Activated T-helper 9 cell treated with anti-CD3 and anti-CD28 coated beads, Interleukin-2, amount 50 U/mL, for 16 hours (primary cell): ENCODE measurements around the gene NHLH1.

ENCODE experiments used
- DNase-seq: peaks from one replicate; pipeline ENCODE4 v3.0.0-alpha.2; 2020; ENCODE audit warnings: low read depth

NHLH1 gene

DNA sequence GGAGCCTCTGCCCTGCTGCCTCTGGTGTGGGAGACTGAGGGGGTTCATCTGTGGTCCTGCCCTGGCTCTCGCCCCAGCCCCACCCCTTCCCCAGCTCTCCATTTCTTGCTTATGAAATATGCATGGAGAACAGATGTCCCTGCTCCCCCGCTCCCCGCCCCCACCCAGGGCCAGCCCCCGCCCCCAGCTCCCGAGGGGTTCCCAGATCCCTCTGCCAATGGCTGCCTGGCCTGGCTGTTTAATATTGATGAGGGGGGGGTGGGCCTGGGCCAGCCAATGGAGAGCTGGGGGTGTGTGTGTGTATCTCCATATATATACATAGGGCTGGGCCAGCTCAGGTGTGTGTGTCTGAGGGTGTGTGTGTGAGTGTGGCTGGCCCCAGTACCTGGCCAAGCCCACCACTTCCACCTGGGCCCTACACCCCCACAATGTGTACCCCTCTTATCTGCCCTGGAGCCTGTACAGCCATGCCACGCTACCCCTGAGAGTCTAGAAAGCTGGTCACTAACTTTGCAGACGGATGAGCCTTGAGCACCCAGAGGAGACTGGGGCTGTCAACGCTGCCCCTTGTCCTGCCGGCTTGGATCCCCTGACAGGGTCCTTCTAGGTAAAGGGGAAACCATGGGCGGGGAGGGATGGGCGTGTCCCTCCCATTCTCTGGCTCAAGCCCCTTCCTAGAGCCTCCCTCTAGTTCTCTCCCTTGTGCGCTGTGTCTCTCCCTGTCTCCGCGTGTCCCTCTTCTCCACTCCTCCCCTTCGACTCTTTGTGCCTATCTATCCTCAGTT lies at the start of gene NHLH1:
Gene NHLH1, plus strand, starts transcription at position 341 of the 785 bp plus-strand sequence. CDS start 3,661 bp downstream, outside the sequence.
- no peak for DNase-seq

DNA sequence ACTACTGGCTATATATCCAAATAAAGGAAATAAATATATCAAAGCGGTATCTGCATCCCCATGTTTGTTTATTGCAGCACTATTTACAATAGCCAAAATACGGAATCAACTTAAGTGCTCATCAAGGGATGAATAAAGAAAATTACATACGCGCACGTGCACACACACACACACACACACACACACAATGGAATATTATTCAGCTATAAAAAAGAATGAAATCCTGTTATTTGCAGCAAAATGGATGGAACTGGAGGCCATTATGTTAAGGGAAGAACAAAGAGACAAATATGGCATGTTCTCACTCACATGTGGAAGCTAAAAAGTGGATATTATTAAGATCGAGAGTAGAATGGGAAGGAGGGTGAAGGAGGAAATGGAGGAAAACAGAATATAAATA lies 44.0 kb upstream of the NHLH1 start:
- DNase-seq = no peak

DNA sequence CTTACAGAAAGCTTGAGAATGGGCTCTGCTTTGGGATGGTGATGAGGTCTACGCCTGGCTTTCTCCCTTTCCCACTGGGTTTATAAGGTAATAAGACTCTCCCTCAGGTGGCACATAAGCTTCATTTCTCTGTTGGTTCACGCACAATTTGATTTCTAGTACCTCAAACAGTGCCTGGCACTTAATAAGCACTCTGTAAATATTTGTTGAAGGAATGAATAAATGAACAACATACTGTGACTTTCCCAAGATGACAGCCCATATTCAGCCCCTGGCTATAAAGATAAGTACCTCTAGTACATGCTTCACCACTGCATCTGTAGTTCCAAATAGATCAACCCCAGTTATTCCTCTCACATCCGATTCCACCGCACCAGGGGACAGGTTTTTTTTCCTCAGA lies 41.6 kb upstream of the NHLH1 start:
- no peak for DNase-seq

DNA sequence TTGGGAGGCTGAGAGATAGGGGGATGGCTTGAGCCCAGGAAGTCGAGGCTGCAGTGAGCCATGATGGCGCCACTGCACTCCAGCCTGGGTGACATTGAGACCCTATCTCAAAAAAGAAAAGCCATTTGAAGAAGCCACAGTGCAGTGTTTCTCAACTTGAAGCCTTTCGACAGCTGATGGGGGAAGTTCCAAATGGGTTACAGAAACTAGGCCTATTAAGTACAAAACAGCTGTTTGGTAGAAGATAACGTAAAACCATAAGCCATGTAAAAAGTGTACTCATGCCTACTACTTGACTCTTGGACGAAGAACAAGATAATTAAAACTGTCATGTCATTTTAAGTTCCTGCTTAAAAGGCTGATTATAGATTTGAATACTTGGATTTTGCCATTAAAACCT lies 40.5 kb upstream of the NHLH1 start:
- DNase-seq = no peak

DNA sequence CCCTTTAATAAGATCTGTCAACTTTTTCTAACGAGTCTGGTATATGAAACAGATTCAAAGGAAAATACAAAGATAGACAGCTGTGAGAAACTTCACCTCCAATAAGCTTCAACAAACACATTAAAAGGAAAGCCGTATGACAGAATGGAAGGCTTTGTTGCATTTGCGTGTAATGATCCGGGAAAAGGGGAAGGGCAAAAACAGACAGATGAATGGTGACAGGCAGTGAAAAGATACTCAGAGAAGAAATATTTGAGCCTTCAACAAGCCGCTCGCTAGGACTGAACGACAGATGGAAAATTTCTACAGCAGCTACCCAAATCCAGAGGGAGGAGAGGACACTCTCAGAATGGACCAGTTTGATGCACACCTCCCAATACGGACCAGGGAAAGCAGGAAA lies 38.7 kb upstream of the NHLH1 start:
- DNase-seq = no peak

DNA sequence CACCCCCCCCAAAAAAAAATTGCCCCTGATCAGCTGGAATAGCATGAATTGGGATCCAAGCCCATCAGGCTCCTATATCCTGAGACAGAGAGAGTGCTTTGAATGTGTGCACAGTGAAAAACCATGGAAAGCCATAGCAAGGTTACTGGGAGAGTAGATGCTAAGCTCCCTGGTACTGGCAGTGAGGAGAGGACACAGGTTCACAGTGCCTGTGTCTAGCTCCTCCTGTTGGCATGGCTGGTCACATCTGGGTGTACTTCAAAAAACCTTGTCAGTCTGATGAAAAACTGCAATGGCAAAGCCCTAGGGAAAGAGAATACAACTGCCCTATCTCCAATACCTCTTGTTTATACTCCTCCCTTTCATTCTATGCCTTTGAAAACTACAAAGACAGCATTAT lies 36.8 kb upstream of the NHLH1 start:
- no peak for DNase-seq

DNA sequence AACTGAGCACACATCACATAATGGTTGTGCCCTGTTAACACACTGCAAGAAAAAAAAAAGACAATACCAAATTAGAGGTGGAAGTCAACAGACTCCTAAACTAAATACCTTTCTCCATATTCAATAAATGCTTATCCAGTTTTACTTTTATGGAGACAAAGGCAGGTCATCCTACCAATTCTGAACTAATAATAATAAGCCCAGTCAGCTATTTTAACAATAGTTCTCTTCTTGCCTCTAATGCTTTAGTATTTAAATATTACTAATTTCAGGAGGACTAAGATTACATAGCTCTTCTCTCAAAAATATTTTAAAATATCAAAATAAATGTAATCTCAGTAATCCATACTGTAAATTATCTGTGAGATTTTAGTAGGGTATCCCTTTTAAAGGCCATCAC lies 34.4 kb upstream of the NHLH1 start:
- no peak for DNase-seq

DNA sequence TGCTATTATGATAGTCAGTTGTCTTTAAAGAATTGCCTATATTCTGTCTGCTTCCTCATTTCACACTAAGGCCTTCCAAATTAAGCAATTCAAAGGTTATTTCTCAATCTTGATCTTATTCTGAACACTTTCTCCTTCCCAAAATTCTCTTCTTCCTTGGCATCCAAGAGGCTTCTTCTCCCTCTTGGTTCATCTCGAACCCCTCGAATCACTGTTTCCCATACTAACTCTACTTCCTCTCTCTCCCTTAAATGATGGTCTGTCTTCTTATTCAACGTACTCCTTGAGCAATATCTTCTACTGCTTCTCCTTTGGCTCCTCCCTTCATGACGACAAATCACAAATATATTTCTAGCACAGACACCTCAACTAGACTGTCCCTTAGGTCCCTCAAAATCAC lies 28.3 kb upstream of the NHLH1 start:
- DNase-seq = no peak

DNA sequence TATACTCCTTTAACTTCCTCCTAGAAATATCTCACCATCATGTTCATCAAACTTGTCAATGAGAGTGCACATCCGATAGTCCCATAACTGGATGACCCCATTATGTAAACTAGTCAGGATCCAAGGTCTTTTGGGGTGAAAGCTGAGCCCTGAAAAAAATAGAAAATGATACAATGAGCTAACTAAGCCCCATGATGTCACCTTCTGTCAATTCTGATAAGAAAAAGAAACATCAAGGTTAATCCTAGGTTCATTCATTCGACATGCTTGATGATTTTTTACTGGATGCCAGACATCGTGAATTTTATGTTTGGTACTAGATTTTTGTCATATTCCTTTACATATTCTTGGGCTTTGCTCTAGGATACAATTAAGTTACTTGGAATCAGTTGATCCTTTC lies 26.7 kb upstream of the NHLH1 start:
- no peak for DNase-seq

DNA sequence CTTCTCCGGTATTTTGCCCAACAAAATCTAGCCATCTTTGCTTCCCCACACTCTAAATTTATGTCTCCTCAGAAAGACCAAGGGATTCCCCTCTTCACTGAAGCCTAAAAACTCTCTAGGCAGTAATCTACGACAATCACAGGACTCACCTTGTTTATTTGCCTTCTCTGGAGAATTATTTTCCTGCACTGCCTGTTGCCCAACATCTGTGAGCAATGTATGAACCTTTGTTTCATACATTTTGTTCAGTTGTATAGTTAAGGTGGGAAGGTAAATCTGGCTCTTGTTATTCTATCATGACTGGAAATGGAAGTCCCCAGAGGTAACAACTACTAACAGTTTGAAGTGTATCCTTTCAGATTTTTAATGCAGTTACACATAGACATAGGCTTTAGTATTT lies 26.0 kb upstream of the NHLH1 start:
- no peak for DNase-seq

DNA sequence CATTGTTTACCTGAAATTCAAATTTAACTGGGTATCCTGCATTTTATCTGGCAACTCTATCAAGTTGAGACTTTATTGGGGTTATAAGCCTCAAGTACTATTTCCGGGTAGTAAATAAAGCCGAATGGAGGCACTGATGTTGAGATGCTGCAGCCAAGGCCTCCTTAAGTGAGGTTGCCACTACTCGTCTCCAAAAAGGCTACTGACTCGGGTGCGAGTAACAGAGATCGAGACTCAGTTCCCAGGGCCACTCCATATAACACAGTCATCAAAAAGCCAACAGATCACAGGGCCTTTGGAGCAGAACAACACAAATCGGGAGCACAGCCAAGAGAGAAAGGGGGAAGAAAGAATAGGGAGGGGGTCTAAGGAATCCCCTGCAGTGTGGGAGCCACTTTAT lies 24.3 kb upstream of the NHLH1 start:
- DNase-seq = no peak

DNA sequence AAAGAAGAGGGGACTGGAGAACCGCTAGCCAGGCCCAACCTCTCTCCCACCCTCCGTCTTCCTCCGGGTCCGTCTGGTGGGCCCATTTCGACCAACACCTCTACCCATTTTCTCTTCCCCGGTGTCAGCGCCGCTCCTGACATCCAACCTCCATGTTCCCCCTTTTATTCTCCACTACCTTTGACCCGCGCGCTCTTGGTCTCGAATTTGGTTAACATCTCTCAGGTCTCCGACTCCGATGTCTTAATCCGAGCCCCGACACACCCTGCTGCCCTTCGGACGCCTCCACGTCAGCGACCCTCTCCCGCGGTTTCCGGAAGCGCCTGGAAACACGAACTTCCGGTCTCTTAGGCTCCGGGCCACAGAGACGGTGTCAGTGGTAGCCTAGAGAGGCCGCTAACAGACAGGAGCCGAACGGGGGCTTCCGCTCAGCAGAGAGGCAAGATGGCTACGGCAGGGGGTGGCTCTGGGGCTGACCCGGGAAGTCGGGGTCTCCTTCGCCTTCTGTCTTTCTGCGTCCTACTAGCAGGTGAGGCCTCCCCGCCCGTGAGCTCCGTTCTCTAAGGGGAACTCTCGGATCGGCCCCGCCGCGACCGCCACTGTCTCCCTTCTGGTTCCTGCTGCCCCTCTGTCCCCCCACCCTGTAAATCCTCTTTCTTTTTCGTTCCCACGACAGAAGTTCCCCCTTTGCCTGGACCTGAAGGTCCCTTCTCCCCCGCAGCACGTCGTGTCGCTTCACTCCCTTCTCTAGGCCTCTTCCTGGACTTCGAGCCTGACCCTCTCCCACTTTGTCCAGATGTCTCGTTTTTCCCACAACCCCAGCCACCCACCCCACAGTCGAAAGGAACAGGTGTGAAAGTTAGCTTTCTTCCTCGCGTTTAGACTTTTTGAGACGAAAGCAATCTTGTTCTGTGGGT lies 23.7 kb upstream of the NHLH1 start, which contains the start of the genes COPA and NCSTN:
Gene COPA, minus strand, starts transcription at position 298 of the 917 bp plus-strand sequence. Its CDS starts 80 bp downstream, at position 218.
Gene NCSTN, plus strand, starts transcription at position 431 of the 917 bp plus-strand sequence. Its CDS starts 14 bp downstream, at position 445.
- DNase-seq = peak; percentile 82

DNA sequence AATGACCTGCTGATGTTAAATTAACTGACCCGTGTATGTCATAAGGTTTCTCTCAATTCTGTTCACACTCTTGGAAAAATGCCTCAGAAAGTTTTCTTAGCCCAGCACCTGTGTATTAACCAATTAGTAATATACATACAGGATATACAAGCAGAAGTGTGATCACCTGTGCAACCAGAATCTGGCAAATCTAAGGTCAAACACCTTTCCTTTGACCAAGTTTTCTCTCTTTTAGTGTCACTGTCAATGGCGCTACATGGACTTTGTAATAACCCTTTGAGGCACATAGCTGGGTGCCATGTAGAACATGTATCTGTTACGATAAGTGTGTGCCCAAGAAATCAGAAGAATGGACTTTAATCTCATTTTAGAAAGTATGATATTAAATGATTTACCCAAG lies 22.6 kb upstream of the NHLH1 start:
- no peak for DNase-seq

DNA sequence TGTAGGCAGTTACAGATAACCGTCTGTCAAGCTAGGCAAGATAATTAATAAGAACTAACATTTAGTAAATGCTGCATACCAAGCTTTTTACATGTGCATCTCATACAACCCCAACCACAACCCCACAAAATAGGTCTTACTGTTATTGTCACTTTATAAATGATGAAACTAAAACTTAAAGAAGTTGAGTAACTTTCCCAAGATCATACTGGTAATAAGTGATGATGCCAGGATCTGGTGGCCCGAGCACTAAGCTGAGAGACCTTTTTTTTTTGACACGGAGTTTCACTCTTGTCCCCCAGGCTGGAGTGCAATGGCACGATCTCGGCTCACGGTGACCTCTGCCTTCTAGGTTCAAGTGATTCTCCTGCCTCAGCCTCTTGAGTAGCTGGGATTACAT lies 21.9 kb upstream of the NHLH1 start:
- no peak for DNase-seq

DNA sequence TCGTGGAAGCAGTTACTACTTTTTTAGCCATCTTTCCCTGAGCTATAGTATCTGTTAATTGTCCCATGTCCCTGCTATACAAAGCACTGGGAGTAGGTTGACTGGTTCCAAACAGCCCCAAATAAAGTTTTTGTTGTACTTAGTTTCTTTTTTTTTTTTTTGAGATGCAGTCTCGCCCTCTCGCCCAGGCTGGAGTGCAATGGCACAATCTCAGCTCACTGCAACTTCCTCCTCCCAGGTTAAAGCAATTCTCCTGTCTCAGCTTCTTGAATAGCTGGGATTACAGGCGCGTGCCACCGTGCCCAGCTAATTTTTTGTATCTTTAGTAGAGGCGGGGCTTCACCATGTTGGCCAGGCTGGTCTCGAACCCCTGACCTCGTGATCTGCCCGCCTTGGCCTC lies 20.4 kb upstream of the NHLH1 start:
- DNase-seq = no peak

DNA sequence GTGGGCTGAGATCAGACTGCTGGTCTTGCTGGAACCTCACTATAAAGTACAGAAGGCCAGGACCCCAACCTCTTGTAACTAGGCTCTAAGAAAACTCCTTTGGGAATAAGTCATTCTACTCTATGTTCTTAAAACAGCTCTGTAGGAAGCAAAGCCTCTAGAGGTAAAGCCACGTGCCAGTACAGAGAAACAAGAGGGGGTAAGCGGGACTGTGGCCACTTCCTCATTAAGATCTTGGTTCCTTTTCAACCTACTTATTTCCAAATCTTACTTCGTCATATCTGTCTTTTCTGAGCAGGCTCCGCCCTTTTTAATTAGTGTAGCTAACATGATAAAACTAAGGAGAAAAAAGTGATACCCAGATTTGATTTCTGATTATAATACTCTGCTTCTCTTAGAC lies 19.9 kb upstream of the NHLH1 start:
- DNase-seq = no peak

DNA sequence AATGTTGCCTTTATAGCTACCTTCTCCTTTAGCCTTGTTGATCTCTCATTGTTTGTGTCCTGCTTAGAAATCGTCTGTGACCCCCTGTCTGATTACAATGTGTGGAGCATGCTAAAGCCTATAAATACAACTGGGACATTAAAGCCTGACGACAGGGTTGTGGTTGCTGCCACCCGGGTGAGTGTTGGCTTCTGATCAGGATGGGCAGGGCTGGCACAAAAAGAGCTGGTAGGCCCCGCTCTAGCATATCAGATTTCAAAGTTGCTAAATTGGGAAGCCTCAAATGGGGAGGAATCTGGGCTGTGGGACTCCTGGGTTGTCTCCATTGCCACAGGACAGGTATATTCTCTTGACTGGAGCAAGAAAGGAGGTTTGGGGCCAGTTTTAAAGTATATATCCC lies 15.2 kb upstream of the NHLH1 start:
- no peak for DNase-seq

DNA sequence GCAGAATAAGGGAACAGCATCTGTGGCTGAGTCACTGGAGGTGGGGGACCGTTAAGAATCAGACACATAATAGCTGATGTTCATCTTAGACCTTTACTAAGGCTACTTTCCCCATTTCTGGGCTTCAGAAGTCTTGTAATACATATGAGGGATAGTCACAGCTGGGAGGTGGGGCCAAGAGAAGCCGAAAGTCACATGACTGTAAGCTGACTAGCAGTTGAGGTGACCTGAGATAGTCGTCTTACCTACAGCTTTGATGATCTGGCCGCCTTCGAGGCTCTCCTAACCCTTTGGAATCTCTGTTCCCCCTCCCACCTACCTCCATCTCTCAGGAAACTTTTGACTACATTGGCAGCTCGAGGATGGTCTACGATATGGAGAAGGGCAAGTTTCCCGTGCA lies 14.3 kb upstream of the NHLH1 start:
- DNase-seq = no peak

DNA sequence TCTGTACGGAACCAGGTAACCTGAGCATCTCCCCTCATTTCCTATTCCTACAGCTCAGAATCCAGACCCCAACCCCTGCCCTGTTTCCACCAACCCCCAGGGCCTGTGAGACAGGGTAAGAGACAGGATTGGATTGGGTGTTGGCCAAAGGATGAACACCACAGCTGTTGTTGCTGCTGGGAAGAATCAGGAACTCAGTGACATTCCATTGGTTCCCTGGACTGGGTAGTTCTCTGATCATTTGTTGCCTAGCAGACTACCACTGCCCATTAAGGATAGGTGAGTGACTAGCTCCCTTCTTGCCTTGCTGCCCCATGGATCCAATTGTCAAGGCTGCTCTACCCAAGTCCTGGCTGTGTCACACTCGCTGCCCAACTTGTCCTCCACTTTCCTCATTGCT lies 13.6 kb upstream of the NHLH1 start:
- no peak for DNase-seq

DNA sequence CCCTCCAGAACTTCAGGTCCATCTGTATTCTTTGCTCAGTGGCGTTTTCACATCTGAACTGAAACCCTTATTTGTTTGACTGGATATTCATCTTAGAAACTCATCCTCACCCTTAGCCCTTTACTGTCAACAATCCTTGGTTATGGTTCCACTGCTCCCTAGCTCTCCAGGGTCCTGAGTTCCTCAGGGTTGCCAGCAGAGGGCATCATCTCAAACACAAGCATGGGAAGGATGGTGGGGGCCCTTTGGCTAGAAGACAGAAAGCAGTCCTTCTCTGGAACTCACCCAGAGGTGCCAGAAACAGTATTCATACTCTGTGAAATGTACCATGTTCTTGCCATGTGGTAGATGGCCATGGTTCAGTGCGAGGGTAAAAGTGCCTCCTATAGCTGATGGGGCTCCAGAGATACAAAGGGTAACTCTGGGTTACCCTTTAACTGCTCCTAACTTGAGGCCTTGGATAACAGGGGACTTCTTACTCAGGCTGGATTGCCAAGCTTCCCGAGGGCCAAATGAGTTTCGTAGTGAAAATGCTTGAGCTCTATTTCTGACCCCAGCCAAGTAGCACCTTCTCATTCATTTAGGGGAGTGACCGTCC lies 12.4 kb upstream of the NHLH1 start:
- no peak for DNase-seq

DNA sequence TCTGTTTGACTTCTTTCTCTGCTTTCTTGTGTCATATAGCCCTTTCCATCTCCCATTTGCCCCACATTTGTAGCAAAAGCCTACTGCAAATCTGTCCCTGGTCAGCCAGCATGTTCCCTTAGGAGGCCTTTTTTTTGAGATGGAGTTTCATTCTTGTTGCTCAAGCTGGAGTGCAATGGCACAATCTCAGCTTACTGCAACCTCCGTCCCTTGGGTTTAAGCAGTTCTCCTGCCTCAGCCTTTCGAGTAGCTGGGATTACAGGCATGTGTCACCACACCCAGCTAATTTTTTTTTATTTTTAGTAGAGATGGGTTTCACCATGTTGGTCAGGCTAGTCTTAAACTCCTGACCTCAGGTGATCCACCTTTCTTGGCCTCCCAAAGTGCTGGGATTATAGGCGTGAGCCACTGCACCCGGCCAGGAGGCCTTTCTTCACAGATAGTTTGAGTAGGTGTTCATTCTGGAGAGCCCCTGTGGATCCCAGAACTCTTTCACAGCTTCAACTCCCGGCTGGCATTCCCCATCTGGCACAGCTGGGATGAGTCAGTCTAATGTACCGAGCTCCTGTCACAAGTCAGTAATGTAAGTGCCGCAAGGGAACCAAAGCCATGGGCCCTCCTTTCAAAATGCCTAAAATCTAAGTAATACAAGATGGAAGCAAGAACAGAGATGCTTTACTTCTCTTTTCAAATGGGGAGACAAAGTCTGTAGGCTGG lies 9.4 kb upstream of the NHLH1 start:
- DNase-seq = no peak

DNA sequence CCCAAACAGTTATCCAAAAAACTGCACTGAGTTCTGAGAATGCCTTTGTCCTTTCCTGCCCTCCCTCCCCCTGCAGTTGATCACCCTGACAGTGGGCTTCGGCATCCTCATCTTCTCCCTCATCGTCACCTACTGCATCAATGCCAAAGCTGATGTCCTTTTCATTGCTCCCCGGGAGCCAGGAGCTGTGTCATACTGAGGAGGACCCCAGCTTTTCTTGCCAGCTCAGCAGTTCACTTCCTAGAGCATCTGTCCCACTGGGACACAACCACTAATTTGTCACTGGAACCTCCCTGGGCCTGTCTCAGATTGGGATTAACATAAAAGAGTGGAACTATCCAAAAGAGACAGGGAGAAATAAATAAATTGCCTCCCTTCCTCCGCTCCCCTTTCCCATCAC lies 8.8 kb upstream of the NHLH1 start:
- DNase-seq = no peak
